GM21717 (cell line): ENCODE results near the gene SNX25.
"Not testable (repeated sequence)": the region's sequence is repeated elsewhere in the genome, so short reads cannot be mapped to it uniquely, and the experiment has no call there.

Experiments used
- ATAC-seq: cut with Tn5 transposase; IDR thresholded peaks from one replicate; pipeline ENCODE4 v1.9.1; 2021; ENCODE audit warnings: mild to moderate bottlenecking, moderate library complexity; ENCODE audit not compliant: unreplicated experiment

SNX25 gene

GRCh38 chr4:185229021-185229818 lies 19.8 kb downstream of the SNX25 start:
- ATAC-seq, result no peak

- ATAC-seq, result no peak
Observed at GRCh38 chr4:185232370-185232769, 23.0 kb downstream of the SNX25 start.

- ATAC-seq, result no peak
Observed at GRCh38 chr4:185235119-185235842, 25.9 kb downstream of the SNX25 start.

GRCh38 chr4:185235843-185236503 lies 26.6 kb downstream of the SNX25 start:
- ATAC-seq, result no peak

GRCh38 chr4:185237175-185237574 lies 27.8 kb downstream of the SNX25 start:
- no peak for ATAC-seq

- no peak for ATAC-seq
Observed at GRCh38 chr4:185238215-185238681, 28.9 kb downstream of the SNX25 start.

- ATAC-seq, result no peak
Observed at GRCh38 chr4:185238750-185239149, 29.4 kb downstream of the SNX25 start.

GRCh38 chr4:185240486-185240885 lies 31.1 kb downstream of the SNX25 start:
- ATAC-seq, result not testable (repeated sequence)

GRCh38 chr4:185242749-185243533 lies 33.5 kb downstream of the SNX25 start:
- ATAC-seq, result no peak

- ATAC-seq, result no peak
Observed at GRCh38 chr4:185243879-185244278, 34.5 kb downstream of the SNX25 start.

- ATAC-seq, result no peak
Observed at GRCh38 chr4:185244763-185245162, 35.4 kb downstream of the SNX25 start.

- ATAC-seq, result no peak
Observed at GRCh38 chr4:185246453-185246852, 37.1 kb downstream of the SNX25 start.

- no peak for ATAC-seq
Observed at GRCh38 chr4:185247151-185247550, 37.8 kb downstream of the SNX25 start.

GRCh38 chr4:185248393-185249039 lies 39.1 kb downstream of the SNX25 start:
- no peak for ATAC-seq

GRCh38 chr4:185249105-185249504 lies 39.7 kb downstream of the SNX25 start:
- no peak for ATAC-seq

- no peak for ATAC-seq
Observed at GRCh38 chr4:185254434-185254833, 45.0 kb downstream of the SNX25 start.

- no peak for ATAC-seq
Observed at GRCh38 chr4:185255868-185256267, 46.5 kb downstream of the SNX25 start.

GRCh38 chr4:185256446-185256845 lies 47.0 kb downstream of the SNX25 start:
- no peak for ATAC-seq

GRCh38 chr4:185257086-185257485 lies 47.7 kb downstream of the SNX25 start:
- no peak for ATAC-seq

- no peak for ATAC-seq
Observed at GRCh38 chr4:185257694-185258093, 48.3 kb downstream of the SNX25 start.
